Fibroblast of skin of right biceps (primary cell): ENCODE measurements around the gene SH3BP2.

ENCODE experiments used
- DNase-seq: peaks from one replicate; pipeline ENCODE4 v3.0.0-alpha.2; 2013

SH3BP2 gene

DNA sequence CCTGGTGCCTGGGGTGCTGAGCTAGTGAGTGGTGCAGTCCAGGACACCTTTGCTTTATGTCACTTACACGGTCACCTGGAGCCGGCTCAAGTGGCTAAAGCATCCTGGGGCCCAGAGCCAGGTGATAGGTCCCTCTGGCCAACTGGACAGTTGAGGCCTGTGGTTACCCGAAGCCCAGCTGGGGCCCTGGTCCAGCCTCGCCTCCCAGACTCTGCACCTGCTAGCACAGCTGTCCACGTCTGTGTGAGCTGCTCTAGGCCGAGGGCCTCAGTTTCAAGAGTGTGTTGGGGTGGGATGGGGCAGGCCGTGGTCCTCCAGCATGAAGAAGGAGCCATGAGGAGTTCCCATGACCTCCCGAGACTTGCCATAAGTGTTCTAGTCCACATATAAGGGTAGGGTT is 43.1 kb downstream of the SH3BP2 start:
- DNase-seq, result no peak

DNA sequence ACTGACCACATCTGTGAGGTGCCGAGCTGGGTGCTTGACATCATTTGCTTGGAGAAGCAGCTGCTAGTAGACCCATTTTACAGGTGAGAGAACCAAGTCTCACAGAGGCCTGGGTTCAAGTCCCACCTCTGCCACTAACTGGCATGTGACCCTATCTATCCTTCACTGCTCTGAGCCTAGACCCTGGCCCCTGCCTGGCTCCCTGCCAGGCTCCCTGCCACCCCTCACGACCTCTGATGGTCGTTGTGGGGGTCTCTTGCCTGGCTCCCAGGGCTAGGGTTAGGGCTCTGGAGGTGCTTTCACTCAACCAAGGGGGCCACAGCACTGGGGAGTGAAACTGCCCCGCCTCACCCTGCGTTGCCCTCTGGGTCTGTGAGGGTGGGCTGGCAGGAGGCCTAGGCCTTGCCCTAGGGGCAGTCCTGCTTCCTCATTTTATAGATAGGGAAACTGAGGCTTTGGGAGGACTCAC is 43.5 kb downstream of the SH3BP2 start:
- no peak for DNase-seq

DNA sequence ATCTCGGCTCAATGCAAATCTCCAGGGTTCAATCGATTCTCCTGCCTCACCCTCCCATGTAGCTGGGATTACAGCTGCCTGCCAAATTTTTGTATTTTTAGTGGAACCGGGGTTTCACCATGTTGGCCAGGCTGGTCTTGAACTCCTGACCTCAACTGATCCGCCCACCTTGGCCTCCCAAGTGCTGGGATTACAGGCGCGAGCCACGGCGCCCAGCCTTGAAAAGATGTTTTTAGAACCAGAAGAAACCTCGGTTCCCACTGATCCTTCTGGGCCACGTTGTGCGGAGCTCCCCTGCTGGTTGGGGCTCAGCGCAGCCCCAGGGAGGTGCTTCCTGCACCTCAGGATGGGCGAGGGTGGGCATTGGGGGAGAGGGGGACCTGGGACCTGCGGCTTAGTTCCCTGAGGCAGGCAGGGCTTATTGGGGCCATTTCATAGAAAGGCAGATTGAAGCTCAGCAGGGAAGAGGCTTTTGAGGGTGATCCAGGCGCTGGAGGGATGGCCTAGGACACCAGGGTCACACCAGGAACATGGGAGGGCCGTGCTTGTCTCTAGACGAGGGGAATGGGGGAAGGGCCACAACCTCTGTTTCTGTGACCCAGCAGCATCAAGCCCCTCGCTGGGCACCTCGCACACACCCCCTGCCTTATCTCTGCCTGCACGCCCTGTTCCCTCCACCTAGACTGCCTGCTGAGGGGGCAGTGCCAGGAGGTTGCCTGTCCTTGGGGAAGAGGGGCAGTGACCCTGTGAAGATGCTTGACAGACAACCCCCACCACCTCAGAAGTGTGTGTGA is 44.4 kb downstream of the SH3BP2 start:
- DNase-seq, result no peak

DNA sequence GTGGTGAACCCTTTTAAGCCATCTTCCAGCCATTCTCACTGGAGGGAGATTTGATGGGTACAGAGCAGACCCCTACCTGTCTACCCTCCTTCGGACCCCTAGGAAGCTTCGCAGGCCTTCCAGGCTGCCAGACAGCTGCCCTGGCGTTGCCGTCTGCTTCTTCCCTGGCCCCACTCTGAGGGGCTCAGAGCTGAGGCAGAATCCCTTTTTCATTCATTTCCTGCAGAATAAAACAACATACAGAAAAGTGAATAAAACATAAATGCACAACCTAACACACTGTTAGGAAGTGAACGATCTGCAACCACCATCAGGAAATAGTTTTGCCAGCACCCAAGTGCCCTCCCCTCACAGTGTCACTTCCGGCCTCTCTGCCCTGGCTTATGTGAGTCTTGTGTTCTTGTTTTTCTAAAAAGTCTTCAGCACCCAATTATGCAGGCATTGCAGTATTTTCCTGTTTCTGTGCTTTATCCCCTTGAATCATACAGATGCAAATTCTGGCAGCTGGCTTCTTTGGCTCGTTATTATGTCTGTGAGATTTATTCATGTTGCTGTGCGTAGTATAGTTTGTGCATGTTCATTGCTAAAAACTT is 45.1 kb downstream of the SH3BP2 start:
- peak; percentile 63 for DNase-seq

DNA sequence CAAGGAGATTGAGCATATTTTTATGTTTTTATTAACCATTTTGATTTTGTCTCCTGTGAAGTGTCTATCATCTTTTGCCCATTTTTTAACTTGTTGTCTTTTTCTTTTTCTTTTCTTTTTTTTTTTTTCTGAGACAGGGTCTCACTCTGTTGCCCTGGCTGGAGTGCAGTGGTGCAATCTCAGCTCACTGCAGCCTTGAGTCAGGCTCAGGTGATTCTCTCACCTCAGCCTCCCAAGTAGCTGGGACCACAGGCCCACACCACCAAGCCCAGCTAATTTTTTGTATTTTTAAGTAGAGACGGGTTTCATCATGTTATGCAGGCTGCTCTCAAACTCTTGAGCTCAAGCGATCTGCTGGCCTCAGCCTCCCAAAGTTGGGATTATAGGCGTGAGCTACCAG is 46.2 kb downstream of the SH3BP2 start:
- DNase-seq, result no peak

DNA sequence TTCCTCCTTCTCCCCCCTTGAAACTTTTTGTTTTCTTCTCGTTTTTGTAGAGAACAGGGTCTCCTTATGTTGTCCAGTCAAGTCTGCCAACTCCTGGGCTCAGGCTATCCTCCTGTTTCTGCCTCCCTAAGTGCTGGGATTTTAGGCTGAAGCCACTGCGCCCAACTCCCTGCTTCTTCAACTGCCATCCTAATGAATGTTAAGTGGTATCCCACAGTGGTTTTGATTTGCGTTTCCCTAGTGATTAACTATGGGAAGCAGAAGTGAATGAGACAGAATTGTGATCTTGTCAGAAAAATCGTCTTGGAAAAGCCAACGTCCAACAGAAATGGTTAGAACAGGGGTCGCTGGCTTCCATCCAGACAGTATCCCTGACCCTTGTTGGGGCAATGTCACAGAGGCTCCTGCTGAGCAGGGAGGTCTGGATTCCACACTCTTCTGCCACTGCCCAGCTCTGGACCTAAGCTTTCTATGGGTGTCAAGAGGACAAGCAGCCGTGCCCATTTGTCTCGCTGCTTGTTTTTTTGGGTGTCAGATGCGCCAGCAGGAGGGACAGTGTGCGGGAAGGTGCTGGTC is 49.9 kb downstream of the SH3BP2 start:
- DNase-seq, result no peak

DNA sequence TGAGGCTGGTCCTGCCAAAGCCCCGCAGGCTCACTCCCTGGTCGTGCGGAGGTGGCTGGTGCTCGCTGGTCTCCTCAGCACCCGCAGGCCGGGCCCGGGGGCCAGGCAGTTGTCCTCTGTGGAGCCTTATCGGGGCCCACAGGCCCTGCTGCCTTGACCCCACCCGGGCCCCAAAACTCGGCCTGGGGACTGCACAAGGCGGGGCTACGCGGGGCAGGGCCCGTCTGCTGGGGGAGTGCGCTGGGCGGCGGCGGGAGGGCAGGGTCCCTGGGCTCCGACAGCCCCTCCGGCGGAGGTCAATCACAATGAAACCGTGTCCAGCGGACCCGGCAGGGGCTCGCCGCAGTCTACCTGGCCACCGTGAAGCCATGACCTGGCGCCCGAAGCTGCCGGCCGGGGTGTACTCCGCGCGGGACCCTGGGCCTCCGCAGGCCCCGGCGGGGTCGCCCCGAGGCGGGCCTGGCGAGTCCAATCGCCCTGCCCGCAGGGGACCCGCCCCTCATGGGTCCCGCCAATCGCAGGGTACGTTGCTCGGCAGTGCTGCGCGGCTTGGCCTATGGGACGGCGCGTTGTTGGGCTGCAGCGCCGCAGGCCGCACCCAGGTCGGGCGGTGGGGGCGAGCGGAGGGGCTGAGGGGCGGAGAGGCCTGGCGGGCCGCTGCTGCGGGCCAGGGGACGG is 50.5 kb downstream of the SH3BP2 start, which contains the start of gene ADD1:
Gene ADD1 (plus strand): TSS at position 582 of the 678 bp plus-strand sequence. CDS start 32,072 bp downstream, outside the sequence.
- peak; percentile 91 for DNase-seq

DNA sequence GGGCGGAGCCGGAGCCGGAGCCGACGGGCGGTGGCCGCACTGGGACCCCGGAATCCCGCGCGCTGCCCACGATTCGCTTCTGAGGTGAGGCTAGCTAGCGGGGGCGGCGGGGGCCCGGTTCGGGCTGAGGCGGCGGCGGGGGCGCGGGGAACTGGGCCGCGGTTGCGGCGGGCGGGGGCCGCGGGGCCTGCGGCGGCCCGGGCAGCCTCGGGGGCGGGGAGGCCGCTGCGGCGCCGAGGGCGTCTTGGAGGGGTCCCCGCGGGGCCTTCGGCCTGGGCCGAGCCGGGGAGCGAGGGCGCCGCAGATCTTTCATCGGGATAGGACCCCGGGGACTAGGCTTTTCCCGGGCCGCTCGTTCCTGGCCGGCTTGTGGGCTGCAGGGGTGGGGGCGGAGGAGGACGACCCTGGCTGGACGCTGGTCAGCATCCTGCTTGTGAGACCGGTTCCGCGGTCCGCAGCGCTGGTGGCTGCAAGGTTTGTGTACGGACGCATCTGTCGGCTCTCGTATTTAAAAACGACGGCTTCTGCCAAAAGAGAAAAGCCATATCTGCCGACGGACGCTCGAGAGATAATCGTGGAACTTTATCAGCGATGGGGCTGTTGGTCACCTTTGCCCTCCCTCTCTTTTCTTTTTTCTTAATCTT is 51.2 kb downstream of the SH3BP2 start:
- DNase-seq, result no peak

DNA sequence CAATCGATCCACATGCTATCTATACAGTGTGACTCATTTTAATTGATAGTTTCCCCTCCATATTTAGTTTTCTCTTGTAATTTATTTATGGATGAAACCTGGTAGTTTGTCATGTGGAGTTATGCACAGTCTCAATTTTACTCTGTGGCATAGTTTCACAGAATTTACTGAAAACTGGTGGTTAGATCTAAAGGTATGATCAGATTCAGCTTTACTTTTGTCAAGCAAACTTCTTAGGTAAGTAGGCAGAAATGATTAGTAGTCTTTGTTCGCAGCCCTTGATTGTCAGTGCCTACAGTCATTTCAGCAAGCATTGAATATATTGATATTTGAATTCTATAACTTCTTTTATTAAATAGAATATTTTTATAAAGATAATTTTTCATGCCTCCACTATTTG is 53.3 kb downstream of the SH3BP2 start:
- no peak for DNase-seq

DNA sequence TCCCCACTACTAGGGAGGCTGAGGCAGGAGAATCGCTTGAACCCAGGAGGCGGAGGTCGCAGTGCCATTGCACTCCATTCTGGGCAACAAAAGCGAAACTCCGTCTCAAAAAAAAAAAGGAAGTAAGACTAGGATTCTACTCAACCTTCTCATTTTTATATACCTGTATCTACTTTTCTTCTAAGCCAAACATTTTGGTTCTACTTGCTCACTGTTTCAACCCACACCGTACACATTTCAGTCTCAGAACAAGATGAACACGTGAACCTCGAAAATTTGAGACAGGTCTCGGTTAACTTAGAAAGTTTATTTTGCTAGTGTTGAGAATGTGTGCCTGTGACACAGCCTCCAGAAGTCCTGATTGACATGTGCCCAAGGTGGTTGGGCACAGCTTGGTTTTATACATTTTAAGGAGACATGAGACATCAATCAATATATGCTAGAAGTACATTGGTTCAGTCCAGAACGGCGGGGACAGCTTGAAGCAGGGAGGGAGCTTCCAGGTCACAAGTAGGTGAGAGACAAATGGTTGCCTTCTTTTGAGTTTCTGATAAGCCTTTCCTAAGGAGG is 54.5 kb downstream of the SH3BP2 start:
- DNase-seq, result no peak

DNA sequence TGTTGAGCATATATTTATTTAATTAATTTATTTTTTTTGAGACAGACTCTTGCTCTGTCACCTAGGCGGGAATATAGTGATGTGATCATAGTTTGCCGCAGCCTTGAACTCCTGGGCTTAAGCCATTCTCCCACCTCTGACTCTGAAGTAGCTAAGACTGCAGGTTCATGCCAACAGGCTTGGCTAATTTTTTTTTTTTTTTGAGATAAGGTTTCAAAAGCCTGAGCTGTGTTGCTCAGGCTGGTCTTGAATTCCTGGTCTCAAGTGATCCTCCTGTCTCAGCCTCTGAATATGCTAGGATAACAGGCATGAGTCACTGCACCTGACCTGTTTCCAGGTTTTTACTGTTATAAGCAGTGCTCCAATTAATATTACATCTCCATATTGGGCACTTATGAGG is 55.6 kb downstream of the SH3BP2 start:
- DNase-seq, result no peak

DNA sequence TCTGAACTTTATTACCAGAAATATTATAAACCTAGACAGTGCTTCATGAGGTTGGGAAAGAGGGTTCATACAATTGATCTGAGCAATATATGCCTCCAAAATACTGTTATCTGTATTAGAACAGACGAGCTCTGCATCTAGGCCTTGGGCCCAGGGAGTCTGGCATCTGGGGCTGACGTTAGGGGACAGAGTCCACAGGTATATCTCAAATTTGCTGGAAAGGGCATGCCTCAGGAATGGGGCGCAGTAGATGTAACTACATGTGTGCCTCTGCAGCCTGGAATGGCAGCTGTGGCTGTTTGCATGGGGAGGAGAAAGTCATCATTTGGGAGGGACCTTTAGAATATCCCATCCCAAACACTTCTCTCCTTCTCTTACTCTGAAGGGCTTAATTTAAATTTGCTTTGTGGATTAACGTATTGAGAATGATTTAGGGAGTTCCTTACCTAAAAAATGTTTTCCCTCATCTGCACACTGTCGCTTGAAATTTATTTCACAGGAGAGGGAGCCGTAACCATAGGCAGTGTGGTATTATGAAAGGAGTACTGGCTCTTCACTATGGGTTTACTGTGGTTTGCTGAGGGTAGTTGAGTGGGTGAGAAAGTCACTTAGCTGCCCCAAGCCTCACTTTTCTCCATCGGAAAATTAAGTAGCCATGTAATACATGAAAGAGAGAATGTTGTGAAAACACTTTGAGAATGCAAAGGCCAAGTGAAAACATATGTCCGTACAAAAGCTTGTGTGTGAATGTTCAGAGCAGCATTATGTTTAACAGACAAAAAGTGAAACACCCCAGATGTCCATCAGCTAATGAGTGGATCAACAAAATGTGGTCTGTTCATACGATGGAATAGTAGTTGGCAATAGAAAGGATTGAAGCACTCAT is 56.6 kb downstream of the SH3BP2 start:
- no peak for DNase-seq

DNA sequence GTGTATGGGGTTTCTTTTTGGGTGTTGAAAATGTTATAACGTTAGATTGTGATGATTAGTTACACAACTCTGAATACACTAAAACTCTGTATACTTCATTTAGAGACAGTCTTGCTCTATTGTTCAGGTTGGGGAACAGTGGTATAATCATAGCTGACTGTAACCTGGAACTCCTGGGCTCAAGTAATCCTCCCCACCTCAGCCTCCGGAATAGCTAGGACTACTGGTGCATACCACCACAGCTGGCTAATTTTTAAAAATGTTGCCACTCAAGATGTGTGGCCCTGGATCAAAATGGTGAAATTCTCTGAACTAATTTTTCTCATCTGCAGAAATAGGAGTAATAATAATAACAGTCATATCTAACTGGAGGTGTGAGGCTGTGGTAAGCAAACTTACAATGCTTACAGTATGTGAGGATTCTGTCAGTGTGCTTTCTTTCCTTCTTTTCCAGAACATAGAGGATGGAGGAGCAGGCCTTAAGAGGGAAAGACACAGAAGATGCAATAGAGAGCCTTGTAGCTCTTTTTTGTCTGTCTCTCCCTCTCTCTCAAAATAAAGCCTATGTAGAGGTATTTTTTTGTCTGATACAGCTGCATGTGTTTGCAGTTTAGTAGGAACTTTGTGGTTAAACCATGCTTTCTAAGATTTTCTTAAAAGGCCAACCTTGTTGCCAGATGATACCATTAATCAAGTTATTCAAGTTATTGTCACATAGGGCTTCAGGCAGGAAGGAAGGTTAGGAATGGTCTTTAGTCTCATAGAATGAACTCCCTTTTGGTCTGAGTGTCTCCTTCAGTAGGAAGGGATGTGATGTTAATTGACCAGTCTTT is 58.3 kb downstream of the SH3BP2 start:
- peak; percentile 37 for DNase-seq

DNA sequence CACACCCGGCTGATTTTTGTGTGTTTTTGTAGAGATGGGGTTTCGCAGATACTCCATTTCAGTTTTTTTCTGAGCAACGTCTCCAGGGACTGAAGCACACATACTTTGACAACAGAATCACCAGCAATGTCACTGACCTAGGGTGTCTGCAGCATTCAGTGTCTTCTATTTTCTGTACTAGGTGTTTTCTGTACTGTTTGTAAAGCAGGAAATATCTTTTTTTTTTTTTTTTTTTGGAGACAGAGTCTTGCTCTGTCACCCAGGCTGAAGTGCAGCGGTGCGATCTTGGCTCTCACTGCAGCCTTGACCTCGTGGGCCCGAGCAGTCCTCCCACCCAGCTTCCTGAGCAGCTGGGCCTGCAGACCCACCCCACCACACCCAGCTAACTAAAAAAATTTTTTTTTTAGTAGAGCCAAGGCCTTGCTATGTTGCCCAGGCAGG is 59.6 kb downstream of the SH3BP2 start:
- DNase-seq, result no peak

DNA sequence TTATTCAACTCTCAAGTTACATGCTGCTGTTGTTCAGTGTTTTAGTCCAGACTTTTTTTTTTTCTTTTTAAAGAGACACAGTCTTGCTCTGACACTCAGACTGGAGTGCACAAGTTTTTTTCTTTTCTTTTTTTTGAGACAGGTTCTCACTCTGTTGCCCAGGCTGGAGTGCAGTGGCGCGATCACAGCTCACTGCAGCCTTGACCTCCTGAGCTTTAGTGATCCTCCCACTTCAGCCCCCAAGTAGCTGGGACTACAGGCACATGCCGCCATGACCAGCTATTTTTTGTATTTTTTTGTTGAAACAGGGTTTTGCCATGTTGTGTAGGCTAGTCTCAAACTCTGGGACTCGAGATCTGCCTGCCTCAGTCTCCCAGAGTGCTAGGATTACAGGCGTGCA is 62.7 kb downstream of the SH3BP2 start:
- no peak for DNase-seq

DNA sequence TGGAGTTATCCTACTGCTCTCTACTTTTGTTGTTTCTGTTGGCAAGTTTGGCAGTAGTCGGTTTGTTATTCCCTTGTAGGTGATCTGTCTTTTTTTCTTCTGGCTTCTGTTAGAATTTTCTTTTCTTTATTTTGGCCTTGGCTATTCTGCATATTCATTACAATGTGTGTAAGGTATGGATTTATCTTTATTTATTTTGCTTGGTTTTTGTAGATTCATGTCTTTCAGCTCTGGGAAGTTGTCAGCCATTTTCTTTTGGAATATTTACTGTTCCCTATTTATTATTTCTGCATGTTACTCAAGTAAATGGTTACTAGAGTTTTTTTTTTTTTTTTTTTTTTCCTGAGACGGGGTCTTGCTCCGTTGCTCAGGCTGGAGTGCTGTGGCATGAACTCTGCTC is 63.4 kb downstream of the SH3BP2 start:
- no peak for DNase-seq

DNA sequence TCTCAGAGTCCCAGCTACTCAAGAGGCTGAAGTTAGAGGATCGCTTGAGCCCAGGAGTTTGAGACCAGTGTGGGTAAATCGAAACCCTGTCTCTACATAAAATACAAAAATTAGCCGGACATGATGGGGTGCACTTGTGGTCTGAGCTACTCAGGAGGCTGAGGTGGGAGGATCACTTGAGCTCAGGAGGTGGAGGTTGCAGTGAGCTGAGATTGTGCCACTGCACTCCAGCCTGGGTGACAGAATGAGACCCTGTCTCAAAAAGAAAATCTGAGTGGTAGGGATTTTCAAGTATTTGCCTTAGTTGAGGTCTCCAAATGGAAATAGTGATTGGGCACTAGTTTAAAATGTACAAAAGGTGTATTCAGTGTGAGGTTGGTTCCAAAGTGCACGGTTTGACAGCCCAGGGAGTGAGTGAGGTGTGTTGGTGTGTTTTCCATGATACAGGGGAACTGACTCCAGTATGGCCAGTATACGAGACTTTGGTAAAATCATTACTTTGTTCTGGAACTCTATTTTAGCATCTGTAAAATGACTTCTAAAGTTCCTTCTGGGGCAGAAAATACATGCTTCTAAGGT is 64.6 kb downstream of the SH3BP2 start:
- no peak for DNase-seq

DNA sequence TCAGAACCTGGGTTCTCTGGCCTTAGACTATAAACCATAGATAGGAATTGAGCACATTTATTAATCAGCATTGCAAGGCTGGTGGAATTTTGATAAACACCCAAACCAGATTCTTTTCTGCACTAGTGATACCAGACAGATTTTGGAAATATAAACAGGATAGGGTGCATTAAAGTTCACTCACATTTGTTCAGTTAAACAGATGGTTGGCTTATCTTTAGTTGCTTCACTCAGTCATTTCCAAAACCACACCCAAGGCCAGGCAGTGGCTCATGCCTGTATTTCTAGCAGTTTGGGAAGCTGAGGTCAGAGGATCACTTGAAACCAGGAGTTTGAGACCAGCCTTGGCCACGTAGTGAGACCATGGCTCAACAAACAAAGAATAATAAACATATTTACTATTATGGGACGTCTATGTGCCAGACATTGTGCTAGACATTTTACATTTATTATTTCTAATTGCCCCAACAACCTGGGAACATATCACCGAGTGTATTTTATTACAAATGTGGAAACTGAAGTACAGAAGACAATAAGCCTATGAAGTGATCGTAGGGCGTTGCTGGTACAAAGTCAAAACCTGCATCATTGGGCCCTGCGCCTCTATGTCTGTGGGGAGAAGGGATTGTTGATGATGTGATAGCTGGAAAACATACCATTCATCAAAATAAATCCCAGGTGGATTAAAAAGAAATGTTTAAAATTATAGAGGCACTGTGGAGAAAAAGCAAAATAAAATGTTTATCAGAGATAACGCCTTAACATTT is 65.7 kb downstream of the SH3BP2 start:
- DNase-seq, result no peak

DNA sequence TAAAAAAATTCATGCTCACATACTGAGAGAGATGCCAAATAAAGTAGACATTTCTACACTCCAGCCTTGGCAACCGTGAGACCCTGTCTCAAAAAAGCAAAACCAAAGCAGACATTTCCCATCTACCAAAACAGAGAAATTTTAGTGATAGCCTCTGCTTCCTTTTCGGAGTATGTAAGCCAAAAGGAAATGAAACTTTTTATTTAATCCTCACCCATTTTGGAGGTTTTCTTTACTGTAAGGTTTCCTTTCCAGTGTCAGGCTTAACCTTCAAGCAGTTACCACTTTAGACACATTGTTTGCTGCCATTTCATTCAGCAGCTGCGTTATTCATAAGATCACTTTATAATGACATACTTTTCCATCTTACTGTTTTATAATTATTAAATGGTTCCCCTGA is 66.6 kb downstream of the SH3BP2 start:
- no peak for DNase-seq
